ENCODE results near the gene MUSK. TPM values are rescaled to one million over a fixed set of nuclear protein-coding genes. Genes with fewer than 3 reads are reported as not detected.

The MUSK gene
- total RNA-seq = under 1 TPM in 6 of 8 experiments, not detected in 2; 0.09 to 0.70 (median 0.29) TPM

- Histone ChIP-seq H3K4me3 (no peak within 1 kb of the TSS), H3K4me1 (replicated peaks in 1 of 2) (no peaks in the 10 kb centered on the region), H3K27ac (no peak within 1 kb of the TSS)
- 72 to 98% (median 91%) methylated on average over 2 to 8 of the region's 8 CpGs; no CpG with 5 or more reads in 2 of the 10 experiments for WGBS, 10 experiments
- no peak for ATAC-seq (replicated peaks in 6 of 8)
- in situ Hi-C loops (cut with MboI; ENCODE audit: low pct_unique_long_range_greater_than_20kb in 2 of 9, low sequenced_read_pairs in 9 of 9, unreplicated experiment in 9 of 9) = loop anchor here in 1 of 9 experiments (25.0 kb wide), 1 partner anchor 369 kb away; the partner anchor contains the start of gene LPAR1
These were observed at the start of gene MUSK for GRCh38 chr9:110668570-110669167. MUSK (plus strand) TSS chr9:110668791; CDS start chr9:110668905, 114 bp downstream.

GRCh38 chr9:110619831-110620230 is 48.8 kb upstream of the MUSK start:
- H3K27ac ChIP-seq = no peak overlapping the region
- H3K4me1 ChIP-seq (replicated peaks in 1 of 2) = no peaks in the 10 kb centered on the region
- in situ Hi-C loops (cut with MboI; ENCODE audit: low pct_unique_long_range_greater_than_20kb in 2 of 9, low sequenced_read_pairs in 9 of 9, unreplicated experiment in 9 of 9) = loop anchor here in 3 of 9 experiments (25.0 kb wide), 3 partner anchors 183 to 433 kb away; partner anchors contain the start of gene C9orf152 (in 1 of the 3)
- no peak overlapping the region for H3K4me3 ChIP-seq
- peak in 3 of 8 experiments; percentile 42 to 73 (median 50) for ATAC-seq (replicated peaks in 6 of 8)

- peak in 1 of 8 experiments; percentile 45 for ATAC-seq (replicated peaks in 6 of 8)
- no peaks in the 10 kb centered on the region for H3K4me1 ChIP-seq (replicated peaks in 1 of 2)
- no peak overlapping the region for H3K4me3 ChIP-seq
- 0 to 85% (median 57%) methylated on average over 1 to 3 of the region's 3 CpGs for WGBS, 10 experiments
- in situ Hi-C loops (cut with MboI; ENCODE audit: low pct_unique_long_range_greater_than_20kb in 2 of 9, low sequenced_read_pairs in 9 of 9, unreplicated experiment in 9 of 9) = loop anchor here in 3 of 9 experiments (25.0 kb wide), 3 partner anchors 183 to 433 kb away; partner anchors contain the start of gene C9orf152 (in 1 of the 3)
- H3K27ac ChIP-seq = no peak overlapping the region
These were observed 47.9 kb upstream of the MUSK start for GRCh38 chr9:110620726-110621125.

GRCh38 chr9:110622368-110622767 is 46.2 kb upstream of the MUSK start:
- H3K4me1 ChIP-seq (replicated peaks in 1 of 2) = peaks cover 0 to 3% of the 10 kb centered on the region in 2 donors
- 71 to 100% (median 89%) methylated on average over 1 to 2 of the region's 2 CpGs; no CpG with 5 or more reads in 2 of the 10 experiments for WGBS, 10 experiments
- in situ Hi-C loops (cut with MboI; ENCODE audit: low pct_unique_long_range_greater_than_20kb in 2 of 9, low sequenced_read_pairs in 9 of 9, unreplicated experiment in 9 of 9) = loop anchor here in 3 of 9 experiments (25.0 kb wide), 3 partner anchors 185 to 435 kb away; partner anchors contain the start of gene C9orf152 (in 1 of the 3)
- no peak for ATAC-seq (replicated peaks in 6 of 8)
- H3K27ac ChIP-seq = no peak overlapping the region
- H3K4me3 ChIP-seq = no peak overlapping the region

- no peak overlapping the region for H3K4me3 ChIP-seq
- ATAC-seq (replicated peaks in 6 of 8) = peak in 7 of 8 experiments; percentile 22 to 54 (median 44)
- no peak overlapping the region for H3K27ac ChIP-seq
- peaks cover 0 to 3% of the 10 kb centered on the region in 2 donors for H3K4me1 ChIP-seq (replicated peaks in 1 of 2)
- WGBS, 10 experiments = 0 to 60% (median 34%) methylated on average over 1 to 3 of the region's 3 CpGs; no CpG with 5 or more reads in 2 of the 10 experiments
- in situ Hi-C loops (cut with MboI; ENCODE audit: low pct_unique_long_range_greater_than_20kb in 2 of 9, low sequenced_read_pairs in 9 of 9, unreplicated experiment in 9 of 9) = loop anchor here in 3 of 9 experiments (25.0 kb wide), 3 partner anchors 186 to 436 kb away; partner anchors contain the start of gene C9orf152 (in 1 of the 3)
These were observed 45.0 kb upstream of the MUSK start for GRCh38 chr9:110623462-110624025.

- 19 to 92% (median 71%) methylated on average over 2 to 8 of the region's 9 CpGs for WGBS, 10 experiments
- H3K27ac ChIP-seq = no peak overlapping the region
- peaks cover 0 to 3% of the 10 kb centered on the region in 2 donors for H3K4me1 ChIP-seq (replicated peaks in 1 of 2)
- no peak overlapping the region for H3K4me3 ChIP-seq
- in situ Hi-C loops (cut with MboI; ENCODE audit: low pct_unique_long_range_greater_than_20kb in 2 of 9, low sequenced_read_pairs in 9 of 9, unreplicated experiment in 9 of 9) = loop anchor here in 2 of 9 experiments (25.0 kb wide), 3 partner anchors 411 to 661 kb away; partner anchors contain the start of gene LPAR1 (in 1 of the 2)
- peak in 2 of 8 experiments; percentile 23 to 80 for ATAC-seq (replicated peaks in 6 of 8)
These were observed 42.3 kb upstream of the MUSK start for GRCh38 chr9:110626101-110626829.

DNA sequence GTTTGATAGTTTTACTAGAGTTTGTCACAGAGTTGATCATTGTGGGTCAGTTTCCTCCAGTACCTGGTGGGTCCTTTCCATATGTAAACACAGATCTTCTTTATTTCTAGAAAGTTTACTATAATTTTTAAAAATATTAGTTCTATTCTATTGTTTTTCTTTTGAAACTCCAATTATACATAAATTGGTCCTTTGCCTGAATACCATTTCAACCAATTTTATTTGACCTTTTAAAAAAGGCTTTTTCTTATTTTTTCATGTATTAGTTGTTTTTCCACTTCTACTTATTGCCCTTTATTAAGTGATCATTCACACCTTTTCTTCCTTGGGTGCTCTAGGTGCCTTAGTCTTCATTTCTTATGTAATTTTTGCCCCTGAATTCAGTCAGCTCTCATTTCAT is 33.0 kb upstream of the MUSK start:
- no peak overlapping the region for H3K4me3 ChIP-seq
- ATAC-seq (replicated peaks in 6 of 8) = no peak
- in situ Hi-C loops (cut with MboI; ENCODE audit: low pct_unique_long_range_greater_than_20kb in 2 of 9, low sequenced_read_pairs in 9 of 9, unreplicated experiment in 9 of 9) = loop anchor here in 3 of 9 experiments (10.0 to 25.0 kb wide), 4 partner anchors 402 to 659 kb away; partner anchors contain the start of gene LPAR1 (in 1 of the 3)
- no peak overlapping the region for H3K27ac ChIP-seq
- no peaks in the 10 kb centered on the region for H3K4me1 ChIP-seq (replicated peaks in 1 of 2)

DNA sequence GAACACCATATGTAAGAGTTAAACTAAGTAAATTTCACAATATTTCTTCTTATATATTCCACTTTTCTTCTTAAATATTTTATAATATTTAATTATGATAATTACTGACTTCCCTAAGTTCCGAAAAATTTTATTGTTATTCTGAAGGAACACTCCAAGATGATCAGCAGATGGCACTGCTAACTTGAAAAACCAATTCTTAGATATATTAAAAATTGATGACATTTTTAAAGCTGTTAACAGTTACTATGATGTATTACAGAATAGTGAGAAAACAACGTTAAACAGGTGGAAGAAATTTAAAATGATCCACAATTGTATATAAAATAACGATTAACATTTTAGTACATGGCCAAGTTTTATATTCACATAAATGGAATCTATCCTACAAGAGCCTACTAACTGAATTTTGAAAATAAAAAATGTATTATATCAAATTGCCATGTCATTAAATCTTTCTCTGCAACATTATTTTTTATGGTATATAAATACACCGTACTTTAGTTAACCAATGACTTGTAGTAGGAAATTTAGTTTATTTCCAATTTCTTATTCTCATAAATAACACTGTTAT is 30.1 kb upstream of the MUSK start:
- no peaks in the 10 kb centered on the region for H3K4me1 ChIP-seq (replicated peaks in 1 of 2)
- 0 to 90% (median 56%) methylated on average over 2 to 4 of the region's 4 CpGs for WGBS, 10 experiments
- H3K4me3 ChIP-seq = no peak overlapping the region
- peak in 2 of 8 experiments; percentile 16 to 33 for ATAC-seq (replicated peaks in 6 of 8)
- H3K27ac ChIP-seq = no peak overlapping the region
- in situ Hi-C loops (cut with MboI; ENCODE audit: low pct_unique_long_range_greater_than_20kb in 2 of 9, low sequenced_read_pairs in 9 of 9, unreplicated experiment in 9 of 9) = loop anchor here in 3 of 9 experiments (10.0 to 25.0 kb wide), 4 partner anchors 399 to 656 kb away; partner anchors contain the start of gene LPAR1 (in 1 of the 3)

DNA sequence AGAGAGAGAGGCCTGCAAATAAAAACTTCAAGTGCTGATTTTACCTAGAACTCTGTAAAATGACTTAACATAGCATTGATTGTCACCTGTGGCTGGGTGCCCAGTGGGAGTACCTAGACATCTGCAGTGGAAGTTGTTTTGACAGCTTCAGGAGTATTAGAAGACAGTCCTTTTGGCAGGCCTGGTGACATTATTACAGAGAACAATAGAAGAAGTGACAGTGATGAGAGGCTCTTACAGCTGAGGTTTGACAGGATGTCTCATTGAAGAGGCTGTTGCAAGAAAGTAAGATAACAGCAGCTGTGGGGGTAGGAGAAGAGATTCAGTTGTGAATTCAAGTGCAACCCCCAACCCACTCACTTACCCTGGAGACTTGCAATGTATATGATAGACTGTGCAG is 27.9 kb upstream of the MUSK start:
- no peak overlapping the region for H3K27ac ChIP-seq

DNA sequence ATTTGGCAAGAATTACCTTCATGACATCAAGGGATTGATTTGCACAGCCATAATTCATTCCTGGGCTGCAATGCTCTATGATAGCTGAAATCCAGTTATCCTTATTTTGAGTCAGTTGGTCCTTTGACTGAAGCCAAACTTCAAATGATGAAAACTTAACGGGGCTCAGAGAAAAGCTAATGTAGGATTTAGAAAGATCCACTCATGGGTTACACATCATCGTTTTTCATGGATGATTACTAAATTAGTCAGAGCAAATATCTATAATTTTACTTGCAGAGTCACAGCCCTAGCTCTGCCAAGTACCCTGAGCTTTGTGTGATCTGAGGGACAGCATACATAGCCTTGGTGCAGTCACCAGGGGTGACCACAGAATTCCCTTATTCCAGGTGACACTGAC is 27.3 kb upstream of the MUSK start:
- 0 to 94% (median 74%) methylated on average over 1 to 2 of the region's 2 CpGs; no CpG with 5 or more reads in 1 of the 10 experiments for WGBS, 10 experiments
- in situ Hi-C loops (cut with MboI; ENCODE audit: low pct_unique_long_range_greater_than_20kb in 2 of 9, low sequenced_read_pairs in 9 of 9, unreplicated experiment in 9 of 9) = loop anchor here in 3 of 9 experiments (10.0 to 25.0 kb wide), 4 partner anchors 396 to 654 kb away; partner anchors contain the start of gene LPAR1 (in 1 of the 3)
- no peaks in the 10 kb centered on the region for H3K4me1 ChIP-seq (replicated peaks in 1 of 2)
- no peak overlapping the region for H3K27ac ChIP-seq
- no peak for ATAC-seq (replicated peaks in 6 of 8)
- H3K4me3 ChIP-seq = no peak overlapping the region

More for the DNA sequence above, 27.9 kb upstream of the MUSK start:
- no peak for ATAC-seq (replicated peaks in 6 of 8)
- H3K4me1 ChIP-seq (replicated peaks in 1 of 2) = no peaks in the 10 kb centered on the region
- in situ Hi-C loops (cut with MboI; ENCODE audit: low pct_unique_long_range_greater_than_20kb in 2 of 9, low sequenced_read_pairs in 9 of 9, unreplicated experiment in 9 of 9) = loop anchor here in 3 of 9 experiments (10.0 to 25.0 kb wide), 4 partner anchors 397 to 654 kb away; partner anchors contain the start of gene LPAR1 (in 1 of the 3)
- no peak overlapping the region for H3K4me3 ChIP-seq

- Histone ChIP-seq H3K27ac (no peak overlapping the region), H3K4me3 (no peak overlapping the region), H3K4me1 (replicated peaks in 1 of 2) (no peaks in the 10 kb centered on the region)
- in situ Hi-C loops (cut with MboI; ENCODE audit: low pct_unique_long_range_greater_than_20kb in 2 of 9, low sequenced_read_pairs in 9 of 9, unreplicated experiment in 9 of 9) = loop anchor here in 3 of 9 experiments (10.0 to 25.0 kb wide), 4 partner anchors 389 to 646 kb away; partner anchors contain the start of gene LPAR1 (in 1 of the 3)
- WGBS, 10 experiments = 83 to 100% (median 93%) methylated on average over 1 to 4 of the region's 4 CpGs; no CpG with 5 or more reads in 1 of the 10 experiments
- no peak for ATAC-seq (replicated peaks in 6 of 8)
These were observed 19.9 kb upstream of the MUSK start for GRCh38 chr9:110648696-110649095.

DNA sequence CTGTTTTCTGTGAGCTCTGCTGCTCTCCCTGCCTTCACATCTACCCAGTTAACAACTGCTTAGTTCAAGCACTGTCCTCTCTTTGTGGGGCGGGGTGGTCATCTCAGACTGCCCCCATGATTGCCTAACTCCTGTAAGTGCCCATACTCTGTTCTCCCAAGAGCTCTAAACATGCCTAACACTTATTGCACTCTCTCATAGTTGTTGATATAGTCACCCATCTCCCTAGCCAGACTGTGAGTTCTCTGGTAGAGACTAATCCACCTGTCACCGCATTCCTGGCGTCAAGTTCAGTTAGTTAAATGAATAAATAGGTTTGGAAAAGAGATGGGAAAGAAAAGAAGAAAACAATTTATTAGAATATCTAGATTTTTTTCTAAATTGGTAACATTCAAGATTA is 18.3 kb upstream of the MUSK start:
- H3K27ac ChIP-seq = no peak overlapping the region
- in situ Hi-C loops (cut with MboI; ENCODE audit: low pct_unique_long_range_greater_than_20kb in 2 of 9, low sequenced_read_pairs in 9 of 9, unreplicated experiment in 9 of 9) = loop anchor here in 1 of 9 experiments (25.0 kb wide), 1 partner anchor 387 kb away; the partner anchor contains the start of gene LPAR1
- H3K4me3 ChIP-seq = no peak overlapping the region
- 0 to 100% (median 76%) methylated on average over 1 to 3 of the region's 3 CpGs for WGBS, 10 experiments
- ATAC-seq (replicated peaks in 6 of 8) = no peak
- no peaks in the 10 kb centered on the region for H3K4me1 ChIP-seq (replicated peaks in 1 of 2)
